ENCODE results near the gene ATF7.

DNA sequence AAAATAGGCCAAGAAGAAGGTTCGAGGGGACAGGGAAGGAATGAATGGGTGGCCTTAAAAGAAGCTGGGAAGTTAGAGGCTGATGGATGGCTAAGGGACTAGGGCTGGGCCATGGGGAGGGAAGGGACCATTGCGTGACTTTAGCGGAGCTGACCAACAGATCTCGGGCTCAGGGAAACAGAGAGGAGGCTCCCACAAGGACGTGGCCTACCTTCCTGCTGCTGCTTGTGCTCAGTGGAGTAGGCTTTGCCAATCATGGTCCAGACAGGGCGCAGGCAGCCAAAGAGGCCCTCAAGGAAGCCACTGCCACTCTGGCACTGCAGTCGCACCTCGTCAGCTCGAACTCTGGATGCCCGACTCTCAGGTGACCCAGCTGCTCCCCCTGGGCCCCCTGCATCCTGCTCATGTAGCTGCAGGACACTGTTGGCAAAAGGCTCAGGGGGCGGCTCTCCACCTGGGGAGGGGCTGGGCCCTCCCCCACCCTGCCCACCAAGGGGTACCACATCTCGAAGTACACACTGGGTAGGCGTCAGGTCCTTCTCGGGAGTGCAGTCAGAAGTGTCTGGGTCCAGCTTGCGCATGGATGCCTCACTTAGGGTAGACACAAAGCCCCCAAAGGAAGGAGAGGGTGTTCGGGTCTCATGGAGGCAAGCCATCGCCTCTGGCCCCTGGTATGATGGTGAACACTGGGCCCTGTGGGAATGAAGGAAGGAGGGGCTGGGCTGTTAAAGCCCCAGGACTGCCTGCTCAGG lies 139.3 kb downstream of the ATF7 start:
- TF ChIP-seq, protein P1, sequence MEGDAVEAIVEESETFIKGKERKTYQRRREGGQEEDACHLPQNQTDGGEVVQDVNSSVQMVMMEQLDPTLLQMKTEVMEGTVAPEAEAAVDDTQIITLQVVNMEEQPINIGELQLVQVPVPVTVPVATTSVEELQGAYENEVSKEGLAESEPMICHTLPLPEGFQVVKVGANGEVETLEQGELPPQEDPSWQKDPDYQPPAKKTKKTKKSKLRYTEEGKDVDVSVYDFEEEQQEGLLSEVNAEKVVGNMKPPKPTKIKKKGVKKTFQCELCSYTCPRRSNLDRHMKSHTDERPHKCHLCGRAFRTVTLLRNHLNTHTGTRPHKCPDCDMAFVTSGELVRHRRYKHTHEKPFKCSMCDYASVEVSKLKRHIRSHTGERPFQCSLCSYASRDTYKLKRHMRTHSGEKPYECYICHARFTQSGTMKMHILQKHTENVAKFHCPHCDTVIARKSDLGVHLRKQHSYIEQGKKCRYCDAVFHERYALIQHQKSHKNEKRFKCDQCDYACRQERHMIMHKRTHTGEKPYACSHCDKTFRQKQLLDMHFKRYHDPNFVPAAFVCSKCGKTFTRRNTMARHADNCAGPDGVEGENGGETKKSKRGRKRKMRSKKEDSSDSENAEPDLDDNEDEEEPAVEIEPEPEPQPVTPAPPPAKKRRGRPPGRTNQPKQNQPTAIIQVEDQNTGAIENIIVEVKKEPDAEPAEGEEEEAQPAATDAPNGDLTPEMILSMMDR (IDR thresholded peaks at IDR 0.05; ENCODE audit: low read length), result no peak
- no peak for TF ChIP-seq EZH2 (IDR thresholded peaks at IDR 0.05; ENCODE audit: borderline replicate concordance, low read length)
